DMS79 treated with DMSO at 0.1 percent for 48 hours (cell line): ENCODE data around the gene SPANXN4.

Experiments used
- DNase-seq: peaks from one replicate; lab custom pipeline; 2025; lab: John Stamatoyannopoulos, UW

SPANXN4 gene, protein sequence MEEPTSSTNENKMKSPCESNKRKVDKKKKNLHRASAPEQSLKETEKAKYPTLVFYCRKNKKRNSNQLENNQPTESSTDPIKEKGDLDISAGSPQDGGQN

DNA sequence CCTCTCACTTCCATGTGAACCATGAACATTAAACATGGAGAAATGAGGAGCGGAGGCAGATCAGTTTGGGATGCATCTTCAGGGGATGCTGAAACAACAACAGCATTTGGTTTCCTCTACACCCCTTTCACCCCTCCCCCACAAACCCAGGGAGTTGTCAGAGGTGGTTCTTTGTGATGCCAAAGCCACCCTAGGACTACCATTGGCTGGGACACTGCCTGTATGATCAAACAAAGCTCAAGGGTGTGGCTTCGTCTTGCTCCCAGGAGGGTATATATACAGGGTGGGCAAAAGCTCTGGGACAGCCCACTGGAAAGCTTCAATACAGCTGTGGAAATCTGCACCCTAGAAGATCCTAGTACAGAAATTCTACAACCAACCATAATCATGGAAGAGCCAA is at the start of gene SPANXN4:
Gene SPANXN4 (plus strand): TSS at position 301 of the 400 bp plus-strand sequence. CDS start 87 bp downstream, at position 388.
- no peak for DNase-seq

DNA sequence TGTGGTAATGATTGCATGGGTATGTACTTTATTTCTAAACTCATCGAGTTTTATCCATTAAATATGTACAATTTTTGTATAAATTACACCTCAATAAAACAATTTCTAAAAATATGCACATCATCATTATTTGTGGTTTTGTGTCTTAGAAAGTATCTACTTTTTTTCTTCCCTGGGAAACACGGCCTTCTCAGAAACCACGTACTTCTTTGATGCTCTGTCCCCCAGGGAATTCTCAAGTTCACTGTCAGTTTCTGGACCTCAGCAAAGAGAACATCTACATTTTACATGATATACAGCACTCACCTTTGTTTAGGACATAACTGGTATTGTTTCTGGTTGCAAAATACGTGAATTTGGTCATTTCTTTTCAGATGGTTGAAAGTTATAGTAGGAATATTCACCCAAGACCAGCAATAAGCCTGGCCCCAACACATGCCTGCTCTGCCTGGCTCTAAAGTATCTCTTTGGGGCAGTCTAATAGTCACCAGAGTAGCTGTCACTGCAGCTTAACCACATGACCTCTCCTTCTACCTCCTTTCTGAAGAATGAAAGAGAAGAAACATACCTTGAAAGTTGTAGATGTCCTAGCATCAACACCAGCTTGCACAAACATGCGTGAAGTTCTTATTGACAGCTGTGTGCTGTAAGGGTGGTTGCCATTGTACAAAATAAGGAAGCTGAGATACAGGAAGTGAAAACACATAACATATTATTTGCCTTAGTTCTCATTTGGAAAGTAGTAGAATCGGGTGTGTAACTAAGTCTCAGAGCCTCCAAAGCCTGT is 48.4 kb upstream of the SPANXN4 start:
- no peak for DNase-seq

DNA sequence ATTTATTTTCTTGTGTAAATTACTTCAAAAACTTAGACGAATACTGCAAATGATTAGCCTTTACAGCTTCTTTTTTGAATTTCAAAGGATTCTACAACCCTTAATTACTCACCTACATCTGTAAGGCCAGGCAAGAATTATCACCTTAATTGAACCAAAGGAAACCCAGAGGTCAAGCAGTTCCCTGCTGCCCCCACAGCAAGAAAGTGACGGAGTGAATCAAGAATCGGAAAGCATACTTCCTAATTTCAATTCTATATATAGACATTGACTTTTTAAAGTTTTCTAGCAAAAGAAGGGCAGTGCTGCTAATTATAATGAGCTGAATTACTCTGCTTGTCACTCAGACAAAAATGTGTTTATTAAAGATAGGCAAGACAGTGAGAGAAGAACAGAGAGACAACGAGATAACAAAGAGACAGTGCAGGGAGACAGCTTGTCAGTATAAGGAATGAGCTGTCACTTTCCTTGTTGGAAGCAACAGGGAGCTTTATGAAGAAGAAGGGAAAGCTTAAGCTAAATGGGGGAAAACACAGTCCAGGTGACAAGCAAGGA is 47.5 kb upstream of the SPANXN4 start:
- no peak for DNase-seq

DNA sequence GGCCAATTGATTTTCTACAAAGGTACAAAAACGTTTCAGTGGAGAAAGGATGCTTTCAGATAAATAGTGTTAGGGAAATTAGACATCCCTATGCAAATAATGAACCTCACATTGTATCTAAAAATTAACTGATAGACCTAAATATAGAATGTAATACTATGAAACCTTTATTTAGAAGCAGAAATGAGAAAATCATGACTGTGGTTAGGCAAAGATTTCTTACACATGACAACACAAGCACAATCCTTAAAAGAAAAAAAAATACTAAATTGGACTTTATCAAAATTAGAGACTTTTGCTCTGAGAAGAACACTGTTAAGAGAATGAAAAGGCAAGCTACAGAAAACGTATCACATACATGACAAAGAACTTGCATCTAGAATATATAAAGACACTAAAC is 43.0 kb upstream of the SPANXN4 start:
- DNase-seq, result no peak

DNA sequence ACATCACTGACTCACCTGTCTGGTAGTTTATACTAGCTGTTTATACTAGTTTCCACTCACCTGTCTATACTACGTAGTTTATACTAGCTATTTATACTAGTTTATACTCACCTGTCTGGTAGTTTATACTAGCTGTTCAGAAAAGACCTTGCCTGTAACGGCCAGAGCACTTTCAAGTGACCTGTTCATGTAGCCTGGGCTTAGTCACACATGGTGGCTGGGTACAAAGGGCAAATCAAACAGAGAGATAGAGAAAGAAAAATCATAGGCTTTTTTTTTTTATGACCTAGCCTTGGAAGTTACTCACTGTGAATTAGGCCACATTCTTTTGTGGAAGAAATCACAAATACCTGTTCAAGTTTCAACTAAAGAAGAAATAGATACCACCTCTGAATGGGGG is 30.7 kb upstream of the SPANXN4 start:
- no peak for DNase-seq

DNA sequence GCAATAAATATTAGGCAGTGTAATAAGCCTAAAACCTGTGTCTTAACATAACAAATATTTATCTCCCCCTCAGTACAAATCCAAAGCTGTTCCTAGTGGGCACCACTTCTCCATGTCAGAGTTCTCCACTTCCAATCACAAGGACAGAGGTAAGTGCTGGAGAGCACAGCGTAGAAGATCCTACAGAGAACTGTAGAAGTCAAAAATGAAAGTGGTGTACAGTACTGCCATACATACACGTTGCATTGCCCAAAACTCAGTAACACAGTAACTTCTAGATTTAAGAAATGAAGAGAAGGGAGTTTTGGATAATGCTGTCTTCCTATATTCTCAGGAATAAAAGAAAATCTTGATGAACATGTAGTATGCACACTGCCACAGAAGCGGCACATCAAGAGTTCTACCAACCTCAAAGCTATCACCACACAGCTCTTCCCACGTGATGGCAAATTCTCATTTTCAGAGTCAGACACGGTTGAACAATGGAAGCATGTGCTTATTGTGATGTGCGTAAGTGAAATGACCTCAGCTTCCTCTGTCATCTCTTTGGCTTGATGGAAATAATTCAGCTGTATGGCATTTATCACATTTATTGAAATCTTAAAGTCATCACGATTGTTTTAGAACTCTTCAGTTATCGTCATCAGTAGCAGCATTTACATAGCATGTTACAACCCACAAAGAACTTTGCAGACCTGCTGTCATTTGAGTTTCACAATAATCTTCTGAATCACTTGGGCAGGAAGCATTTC is 27.1 kb upstream of the SPANXN4 start:
- no peak for DNase-seq

DNA sequence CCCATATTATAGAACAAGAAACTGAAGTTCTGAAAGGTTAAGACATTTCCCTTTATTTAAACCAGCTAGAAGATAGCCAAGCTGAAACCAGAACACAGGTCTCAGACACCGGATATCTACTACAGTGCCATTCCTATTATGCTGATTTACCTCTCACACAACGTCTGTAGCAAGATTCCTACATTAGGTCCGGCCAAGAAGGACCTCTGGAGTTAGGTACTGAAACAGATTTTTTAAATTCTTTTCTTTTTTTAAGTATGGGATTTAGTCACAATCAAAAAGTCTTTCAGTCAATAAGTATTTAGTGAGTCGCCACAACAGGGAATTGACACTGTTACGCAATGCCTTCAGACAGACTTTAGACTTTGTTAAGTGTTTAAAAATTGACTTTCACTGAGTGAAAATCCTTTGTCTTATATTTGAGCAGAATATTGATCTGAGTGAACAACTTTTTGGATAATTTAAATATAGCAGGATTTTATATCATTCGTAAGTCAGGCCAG is 26.5 kb upstream of the SPANXN4 start:
- DNase-seq, result no peak

DNA sequence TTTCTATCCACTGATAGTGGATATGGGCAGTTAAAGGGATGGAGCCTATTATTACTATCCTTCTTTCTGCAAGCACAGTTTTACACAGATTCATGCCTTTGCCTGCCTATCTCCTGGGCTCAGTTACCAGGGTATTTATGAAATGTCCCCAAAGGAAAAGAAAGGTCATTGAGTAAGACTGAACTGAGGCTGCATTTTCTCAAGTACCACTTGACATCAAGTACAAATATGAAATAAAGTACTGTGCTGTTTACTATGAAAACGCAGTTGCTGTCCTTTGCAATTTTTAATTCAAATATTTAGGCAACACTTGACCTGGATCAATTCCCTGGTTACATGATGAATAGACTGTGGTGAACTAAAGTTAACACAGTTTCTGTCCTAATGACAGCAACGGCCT is 23.5 kb upstream of the SPANXN4 start:
- DNase-seq, result no peak

DNA sequence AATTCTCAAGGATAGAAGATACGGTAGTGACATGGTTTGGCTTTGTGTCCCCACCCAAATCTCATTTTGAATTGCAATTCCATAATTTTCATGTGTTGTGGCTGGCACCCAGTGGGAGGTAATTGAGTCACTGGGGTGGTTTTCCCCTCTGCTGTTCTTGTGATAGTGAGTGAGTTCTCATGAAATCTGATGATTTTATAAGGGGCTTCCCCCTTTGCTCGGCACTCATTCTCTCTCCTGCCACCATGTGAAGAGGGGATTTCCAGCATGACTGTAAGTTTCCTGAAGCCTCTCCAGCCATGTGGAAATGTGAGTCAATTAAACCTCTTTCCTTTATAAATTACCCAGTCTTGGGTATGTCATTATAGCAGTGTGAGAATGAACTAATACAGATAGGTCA is 8.5 kb upstream of the SPANXN4 start:
- DNase-seq, result no peak

DNA sequence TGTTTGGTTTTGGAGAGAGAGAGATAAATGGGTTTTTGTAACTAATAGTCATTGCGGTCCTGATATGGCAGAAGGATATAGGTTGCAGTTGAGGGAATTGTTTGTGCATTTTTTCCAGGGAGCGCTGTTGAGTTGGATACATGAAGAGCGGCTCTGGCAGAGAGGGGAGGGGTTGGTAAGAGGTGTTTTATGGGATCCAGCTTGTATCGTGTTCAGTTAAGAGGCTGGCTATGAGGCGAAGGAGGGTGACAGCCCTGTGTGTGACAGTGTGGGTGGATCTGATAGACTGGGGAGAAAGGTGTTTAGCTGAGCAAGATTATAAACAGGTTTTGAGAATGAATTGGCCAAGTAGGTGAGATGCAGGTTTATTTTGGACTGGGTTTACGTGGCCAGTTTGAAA is 1.5 kb downstream of the SPANXN4 start:
- DNase-seq, result no peak

DNA sequence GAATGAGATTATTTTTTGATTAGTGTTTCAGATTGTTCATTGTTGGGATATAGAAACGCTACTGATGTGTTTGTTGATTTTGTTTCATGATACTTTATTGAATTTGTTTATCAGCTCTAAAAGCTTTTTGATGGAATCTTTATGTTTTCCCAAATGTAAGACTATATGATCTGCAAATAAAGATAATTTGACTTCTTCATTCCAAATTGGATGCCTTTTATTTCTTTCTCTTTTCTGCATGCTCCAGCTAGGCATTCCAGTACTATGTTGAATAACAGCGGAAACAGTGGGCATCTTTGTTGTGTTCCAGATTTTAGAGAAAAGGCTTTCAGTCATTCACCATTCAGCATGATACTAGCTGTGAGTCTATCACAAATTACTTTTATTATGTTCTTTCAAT is 21.8 kb downstream of the SPANXN4 start:
- DNase-seq, result no peak

DNA sequence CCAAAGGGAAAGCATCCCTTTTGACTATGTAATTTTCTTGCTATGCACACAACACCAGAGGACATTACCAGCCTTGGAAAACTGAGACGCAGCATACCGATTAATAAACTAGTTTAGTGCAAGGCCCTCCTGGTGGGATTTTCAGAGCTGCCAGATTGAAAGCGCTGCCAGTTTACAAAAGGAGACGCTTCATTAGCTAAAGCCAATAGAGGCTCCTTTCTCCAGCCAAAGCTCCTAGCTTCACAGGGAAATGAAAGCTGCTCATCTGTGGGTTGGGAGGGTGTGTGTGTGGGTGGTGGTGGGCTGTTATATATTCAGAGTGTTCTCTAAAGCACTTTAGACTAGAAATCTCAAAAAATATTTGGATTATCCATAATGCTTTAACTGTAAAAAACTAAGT is 32.4 kb downstream of the SPANXN4 start:
- DNase-seq, result no peak

DNA sequence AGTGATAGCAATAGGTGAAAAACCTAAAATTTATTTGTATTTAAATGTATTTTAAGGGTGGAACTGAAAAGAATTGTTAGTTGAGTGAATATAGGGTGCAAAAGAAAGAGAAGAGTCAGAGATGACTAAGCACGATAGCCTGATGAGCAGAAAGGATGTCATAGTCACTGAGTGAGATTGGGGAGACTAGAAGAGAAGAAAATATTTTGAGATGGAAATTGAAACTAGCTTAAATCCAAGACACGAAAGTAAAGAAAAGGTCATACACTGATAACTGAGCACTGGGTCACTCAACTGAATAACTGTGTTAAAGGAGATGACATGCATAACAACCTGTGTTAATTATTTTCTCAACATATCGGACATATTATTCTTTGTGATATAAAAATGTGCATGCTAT is 55.5 kb downstream of the SPANXN4 start:
- DNase-seq, result no peak

DNA sequence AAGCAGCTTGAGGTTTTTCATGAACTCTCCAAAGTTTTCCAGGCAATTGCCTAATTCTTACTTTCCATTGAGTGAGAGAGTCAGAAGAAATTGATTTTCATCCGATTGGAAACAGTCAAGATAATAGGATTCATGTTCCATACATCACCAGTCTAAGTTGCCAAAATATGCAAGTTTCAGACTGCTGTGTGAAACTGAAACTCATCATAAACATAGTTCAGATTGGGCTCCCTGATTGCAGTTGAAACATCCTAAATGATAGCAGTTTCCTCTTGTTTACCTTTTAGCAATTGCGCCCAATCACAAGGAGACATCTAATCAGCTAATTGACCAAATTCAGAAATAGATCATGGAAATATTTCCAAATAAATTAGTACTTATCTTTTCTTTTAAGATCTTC is 56.8 kb downstream of the SPANXN4 start:
- DNase-seq, result no peak
